ENCODE measurements around the gene NDUFB10.
"Not testable (repeated sequence)": the region's sequence is repeated elsewhere in the genome, so short reads cannot be mapped to it uniquely, and the experiment has no call there.

The NDUFB10 gene

DNA sequence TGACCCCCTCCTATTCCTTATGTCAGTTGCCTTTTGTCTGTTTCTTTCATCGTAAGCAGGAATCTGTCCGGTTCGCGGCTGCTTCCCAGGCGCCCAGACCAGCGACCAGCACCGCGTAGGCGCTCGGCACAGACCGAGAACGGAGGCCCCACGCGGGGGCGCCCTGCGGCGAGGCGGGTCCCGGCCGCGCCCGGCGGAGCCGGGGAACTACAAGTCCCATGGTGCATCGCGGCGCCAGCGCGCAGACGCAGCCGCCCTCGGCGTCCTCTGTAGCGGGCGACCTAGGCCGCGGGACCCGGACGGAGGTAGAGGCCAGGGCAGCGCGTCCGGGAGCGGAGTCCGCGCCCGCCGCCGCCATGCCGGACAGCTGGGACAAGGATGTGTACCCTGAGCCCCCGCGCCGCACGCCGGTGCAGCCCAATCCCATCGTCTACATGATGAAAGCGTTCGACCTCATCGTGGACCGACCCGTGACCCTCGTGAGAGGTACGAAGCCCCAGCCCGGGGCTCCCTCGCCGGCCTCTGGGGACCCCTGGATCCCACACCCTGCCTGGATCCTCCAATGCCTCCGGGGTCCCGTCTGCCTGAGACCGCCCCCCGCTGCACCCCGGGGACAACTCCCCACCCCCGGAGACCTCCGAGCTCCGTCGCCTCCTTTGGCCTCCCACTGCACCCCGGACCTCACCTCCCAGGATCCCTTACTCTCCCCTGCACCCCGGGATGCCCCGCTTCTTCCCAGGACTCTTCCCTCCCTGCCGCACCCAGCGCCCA, at the start of gene NDUFB10:
Gene NDUFB10, plus strand, starts transcription at position 270 of the 771 bp plus-strand sequence. Its CDS starts 87 bp downstream, at position 357.
- DNase-seq (ENCODE audit: low spot score): peak; percentile 75

DNA sequence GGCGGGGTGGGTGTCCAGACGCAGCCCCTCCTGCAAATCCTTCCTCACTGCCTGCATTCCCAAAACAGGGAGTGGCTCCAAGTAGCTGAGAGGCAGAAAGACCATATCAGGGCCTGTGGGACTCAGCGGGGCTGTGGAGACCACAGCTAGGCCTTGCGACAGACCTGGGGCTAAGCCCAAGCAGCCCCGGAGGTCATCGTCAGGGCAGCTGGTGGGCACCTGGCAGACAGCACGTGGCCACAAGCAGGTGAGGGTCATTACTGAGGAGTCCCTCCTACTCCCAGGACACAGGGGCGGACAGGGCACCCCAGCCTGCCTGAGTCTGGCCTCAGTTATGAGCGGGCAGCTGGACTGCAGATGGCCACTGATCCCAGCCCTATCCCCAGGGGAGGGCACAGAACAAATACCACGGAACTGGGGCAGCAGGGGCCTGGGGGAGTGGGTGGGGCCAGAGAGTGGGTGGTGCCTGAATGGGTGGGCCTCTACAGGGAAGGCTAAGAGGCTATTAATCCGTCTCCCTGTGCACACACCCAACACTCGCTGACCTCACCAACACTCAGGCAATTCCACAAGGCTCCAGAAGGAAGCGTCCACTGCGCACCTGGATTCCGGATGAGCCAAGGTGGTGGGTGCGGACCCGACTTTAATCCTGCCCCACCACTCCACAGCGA, 49.6 kb upstream of the NDUFB10 start:
- no peak for DNase-seq (ENCODE audit: low spot score)

DNA sequence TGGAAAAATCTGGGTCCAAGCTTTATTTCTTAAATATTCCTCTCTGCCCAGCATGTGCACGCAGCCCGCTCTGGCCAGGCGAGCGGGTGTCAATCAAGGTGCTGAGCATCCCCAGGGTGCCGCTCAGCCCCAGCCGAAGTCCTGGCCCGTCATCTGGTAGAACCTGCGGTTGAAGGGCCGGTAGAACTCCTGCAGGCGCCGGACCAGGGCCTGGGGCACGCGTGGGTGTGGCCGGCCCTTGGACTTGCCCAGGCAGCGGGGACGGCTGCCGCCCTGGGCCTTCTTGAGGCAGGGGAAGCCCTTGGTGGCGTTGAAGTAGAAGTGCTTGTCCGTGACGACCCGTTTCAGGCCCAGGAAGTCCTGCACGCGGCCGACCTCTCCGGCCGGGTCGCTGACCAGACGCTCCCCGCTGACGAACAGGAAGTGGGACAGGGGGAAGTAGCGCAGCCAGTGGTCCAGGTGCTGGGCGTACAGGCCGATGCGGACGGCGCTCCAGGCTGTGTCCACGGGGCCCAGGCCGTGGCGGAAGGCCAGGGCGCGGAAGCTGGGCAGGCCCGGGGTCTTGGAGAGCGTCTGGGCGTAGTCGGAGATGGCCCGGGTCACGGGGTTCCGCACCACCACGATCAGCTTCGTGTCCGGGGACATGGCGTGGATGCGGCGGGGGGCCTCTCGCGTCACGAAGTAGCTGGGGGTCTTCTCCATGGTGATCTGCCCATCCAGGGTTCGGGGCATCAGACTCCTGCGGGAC, 47.7 kb upstream of the NDUFB10 start:
- no peak for DNase-seq (ENCODE audit: low spot score)

DNA sequence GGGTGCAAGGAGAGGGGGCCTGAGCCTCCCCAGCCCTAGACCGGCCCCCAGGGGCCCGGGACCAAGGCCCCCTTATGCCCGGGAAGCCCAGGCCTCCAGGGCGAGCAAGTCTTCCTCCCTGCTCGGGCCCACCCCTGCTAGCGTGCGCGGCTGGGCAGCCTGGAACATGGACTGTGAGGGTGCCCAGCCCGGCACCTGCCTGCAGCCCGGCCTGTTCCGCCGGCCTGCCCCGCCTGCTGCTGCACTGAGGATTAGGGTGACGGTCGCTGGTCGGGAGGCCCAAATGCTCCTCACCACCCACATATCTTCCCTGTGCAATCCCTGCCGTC, 47.2 kb upstream of the NDUFB10 start:
- DNase-seq (ENCODE audit: low spot score): no peak

DNA sequence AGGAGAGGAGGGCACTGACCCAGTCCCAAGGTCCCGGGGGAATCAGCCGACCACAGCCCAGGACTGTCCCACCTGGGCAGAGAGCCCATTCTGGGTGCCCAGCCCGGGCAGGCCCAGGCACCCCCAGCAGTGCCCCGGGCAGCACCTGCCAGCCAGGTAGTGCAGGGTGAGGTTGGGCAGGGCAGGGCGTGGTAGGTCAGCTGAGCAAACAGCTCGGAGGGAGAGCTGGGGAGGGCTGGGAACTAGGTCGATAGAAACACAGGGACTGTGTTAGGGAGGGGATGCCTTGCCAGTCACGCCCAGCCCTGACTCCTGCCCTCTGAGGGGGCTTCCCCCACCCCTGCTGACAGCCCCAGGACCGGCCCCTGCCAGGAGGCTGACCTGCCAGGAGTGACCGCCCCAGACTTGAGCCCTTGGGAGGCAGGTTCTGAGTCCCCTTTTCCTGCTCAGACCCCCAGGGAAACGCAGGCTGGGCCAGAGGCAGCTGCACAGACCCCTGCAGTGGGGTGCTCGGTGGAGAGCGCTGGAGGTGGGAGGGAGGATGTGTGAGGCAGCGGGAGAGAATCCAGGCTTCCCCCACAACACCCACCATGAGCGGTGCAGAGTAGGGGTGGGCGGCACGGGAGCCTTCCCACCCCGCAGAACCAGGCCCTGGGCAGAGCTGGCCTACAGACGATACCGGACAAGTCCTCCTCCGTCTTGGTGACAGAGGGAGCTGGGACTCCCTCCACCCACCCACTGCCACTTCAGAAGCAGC, 45.8 kb upstream of the NDUFB10 start:
- no peak for DNase-seq (ENCODE audit: low spot score)

DNA sequence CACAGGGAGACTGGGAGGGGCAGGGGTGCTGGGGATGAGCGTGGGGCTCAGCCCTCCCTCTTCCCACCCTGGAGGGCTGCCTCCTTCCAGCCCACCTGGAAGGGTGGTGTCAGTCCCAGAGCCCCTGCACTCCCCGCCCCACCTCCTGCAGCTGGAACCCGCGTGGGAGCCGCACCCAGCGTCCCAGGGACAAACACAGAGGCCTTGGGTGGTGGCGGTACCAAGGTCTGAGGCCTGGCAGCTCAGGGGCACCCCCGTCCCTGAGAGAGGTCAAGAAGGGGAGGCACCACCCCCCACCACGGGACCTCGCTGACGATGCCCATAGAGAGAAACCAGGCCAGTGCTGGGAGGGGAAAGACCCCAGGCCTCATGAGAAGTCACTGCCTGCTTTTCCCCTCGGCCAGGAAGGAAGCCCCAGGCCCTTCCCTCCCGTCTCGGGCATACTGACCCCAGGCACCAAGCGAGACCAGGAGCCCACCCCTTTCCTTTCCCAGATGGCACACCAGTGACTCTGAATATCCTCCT, 45.2 kb upstream of the NDUFB10 start:
- no peak for DNase-seq (ENCODE audit: low spot score)

DNA sequence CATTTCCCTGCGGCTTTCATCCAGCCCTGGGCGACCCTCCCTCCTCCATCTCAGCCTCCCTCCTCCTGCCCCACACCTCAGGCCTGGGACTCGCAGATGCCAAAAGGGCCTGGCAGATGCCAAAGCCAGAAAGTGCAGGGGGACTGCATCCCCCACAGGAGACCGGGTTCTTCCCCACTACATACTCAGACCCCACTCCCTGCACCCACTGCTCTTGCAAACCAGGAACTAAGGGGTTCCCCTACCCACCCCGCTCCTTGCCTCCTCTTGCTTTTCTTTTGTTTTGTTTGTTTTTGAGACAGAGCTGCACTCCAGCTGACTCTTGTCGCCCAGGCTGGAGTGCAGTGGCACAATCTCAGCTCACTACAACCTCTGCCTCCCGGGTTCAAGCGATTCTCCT, 44.4 kb upstream of the NDUFB10 start:
- DNase-seq (ENCODE audit: low spot score): no peak

DNA sequence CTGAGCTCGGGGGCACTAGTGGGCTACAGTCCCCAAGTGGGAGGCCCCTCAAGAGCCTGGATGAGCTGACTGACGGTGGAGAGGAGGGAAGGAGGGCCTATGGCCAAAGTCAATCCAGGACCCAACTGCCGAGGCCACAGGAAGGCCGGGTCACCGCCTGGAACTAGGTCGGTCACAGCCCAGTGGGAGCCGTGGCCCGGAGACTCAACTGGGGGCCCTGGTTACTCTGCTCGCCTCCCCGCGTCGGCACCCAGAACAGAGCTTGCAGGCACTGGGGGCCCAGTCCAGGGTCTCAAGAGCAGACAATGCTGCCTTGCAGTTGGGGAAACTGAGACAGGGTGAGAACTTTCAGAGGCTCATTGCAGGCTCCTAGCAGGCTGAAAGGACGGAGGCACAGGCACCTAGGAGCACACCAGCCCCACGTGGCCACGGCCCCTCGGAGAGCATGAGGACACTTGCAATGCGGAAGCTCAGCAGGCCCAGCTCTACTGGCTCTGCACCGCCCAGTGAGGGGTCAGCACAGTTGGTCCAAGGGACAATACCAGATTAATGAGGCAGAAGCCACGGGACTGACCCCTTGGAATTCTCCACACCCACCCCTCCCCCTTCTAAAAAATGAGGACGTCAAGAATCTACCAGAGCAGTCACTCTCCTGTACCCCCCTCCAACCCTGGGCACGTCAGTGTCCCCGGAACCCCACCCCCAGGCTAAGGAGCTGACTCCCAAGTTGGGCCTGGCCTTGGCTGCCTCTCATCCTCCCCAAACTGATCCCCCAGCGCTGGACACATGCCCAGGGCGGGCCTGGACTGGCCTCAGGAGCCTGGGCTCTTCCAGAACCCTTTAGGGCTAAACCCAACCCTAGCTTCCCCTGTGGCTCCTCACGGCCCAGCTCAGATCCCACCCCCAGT, 43.4 kb upstream of the NDUFB10 start:
- no peak for DNase-seq (ENCODE audit: low spot score)

DNA sequence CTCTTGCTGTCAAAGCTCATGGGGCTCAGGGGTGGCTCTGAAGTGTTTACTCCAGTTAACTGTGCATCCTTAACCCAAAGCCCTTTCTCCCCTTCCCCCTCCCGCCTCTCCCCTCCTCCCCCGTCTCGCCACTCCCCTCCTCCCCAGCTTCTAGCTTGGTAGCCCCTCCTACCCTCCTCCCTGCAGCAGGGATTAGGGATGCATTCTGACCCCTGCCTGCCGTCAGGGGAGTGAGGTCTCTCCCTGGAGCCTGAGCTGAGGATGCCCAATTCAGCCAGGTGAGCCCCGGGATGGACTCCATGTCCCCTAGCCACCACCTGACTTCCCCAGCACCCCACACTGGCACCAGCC, 42.7 kb upstream of the NDUFB10 start:
- DNase-seq (ENCODE audit: low spot score): no peak

DNA sequence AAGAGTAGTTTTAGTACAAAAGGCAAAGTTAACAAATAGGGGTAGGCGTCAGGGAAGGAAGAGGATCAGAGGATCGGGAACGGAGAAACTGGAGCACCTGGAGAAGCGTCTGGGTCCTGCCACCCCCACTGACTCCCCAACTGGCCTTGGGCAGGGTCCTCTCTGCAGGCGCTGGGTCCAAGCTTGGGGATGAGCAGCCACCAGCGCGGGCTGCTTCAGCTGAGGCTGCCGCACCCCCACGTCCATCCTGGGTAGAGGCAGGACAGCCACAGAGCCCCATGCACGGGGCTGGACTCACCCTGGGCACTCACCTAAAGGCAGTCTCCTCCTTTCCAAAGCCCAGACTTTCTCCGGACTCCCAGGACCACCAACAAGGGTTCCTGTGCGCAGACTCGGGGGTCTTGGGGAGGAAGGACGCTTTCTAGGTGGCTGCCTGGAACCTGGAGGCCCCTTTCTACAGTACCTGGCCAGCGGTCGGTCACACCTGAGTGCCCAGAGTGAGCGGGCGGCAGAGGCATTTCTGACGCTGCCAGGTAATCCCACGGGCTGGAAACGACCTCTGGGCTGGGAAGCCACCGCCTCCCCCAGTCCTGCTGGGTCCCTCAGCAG, 42.2 kb upstream of the NDUFB10 start:
- no peak for DNase-seq (ENCODE audit: low spot score)

DNA sequence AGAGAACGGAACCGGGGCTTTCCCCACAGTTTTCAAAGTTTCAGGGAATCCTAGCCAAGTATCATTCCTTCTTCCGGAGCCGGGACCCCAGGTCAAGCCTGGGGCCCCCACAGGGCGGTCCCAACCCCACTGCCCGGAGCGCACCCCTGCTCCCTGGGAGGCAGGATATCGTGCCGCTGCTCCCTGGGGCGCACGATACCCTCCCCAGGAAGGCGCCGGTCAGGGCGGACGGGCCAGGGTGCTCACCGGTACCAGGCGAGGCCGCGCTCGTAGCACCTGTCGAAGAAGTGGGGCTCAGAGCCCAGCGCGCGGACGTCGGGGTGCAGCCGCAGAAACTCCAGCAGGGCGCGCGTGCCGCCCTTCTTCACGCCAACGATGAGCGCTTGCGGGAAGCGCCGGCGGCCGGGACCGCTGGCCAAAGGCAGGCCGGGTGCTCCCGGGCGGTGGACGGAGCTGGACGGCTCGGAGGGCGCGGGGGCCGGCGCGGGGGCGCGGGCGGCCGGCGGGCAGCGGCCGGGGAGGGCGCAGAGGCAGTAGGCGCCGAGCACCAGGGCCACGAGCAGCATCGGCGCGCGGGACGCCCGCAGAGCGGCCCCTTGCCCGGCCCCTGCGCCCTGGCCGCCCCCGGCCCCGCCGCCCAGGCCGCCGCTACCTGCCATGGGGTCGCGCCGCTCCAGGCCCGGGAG, 41.5 kb upstream of the NDUFB10 start:
- no peak for DNase-seq (ENCODE audit: low spot score)

DNA sequence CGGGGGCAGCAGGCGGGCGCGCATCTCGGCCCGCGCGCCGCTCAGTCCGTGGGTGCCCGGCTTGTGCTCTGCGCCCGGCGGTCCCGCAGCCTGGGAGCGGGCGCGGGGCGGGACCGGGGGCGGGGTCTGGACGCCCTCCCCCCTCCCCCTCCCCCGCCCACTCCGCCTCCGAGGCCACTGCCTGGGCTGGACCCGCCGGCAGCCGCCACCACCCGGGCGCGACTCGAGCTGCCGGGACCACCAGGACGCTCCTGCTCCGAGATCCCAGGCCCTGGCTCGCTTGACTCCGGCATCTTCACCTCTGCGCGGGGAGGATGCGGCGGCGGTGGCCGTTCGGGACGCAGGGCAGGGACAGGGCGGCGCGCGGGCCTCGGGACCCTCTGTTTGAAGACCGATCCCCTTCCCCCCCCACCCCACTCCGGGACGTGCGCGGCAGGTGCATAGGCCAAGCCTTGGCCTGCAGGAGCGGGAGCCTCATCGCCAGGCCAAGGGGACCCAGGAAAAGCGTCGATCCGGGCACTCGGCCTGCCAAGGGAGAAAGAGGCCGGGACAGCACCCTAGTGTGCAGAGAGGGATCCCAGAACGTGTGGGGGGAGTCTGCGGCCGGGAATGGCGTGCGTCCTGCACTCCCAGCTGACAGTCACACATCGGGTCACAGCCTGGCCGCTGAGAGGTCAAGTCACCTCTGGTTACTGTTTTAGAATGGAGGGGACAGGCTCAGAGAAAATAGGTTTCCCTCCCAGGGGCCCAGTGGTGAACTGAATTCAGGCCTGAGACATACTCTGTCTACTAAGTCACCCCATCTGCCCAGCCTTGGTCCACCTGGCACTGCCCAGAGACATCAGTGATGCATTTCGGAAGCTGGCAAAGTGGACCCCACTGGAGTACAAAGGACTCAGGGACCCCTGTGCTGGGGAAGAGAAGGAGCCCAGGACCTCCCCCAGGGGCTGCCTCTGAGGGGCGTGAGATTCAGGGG, 40.7 kb upstream of the NDUFB10 start, which contains the start of gene HS3ST6:
Gene HS3ST6, minus strand, starts transcription at position 65 of the 976 bp plus-strand sequence. CDS start 92 bp downstream, outside the sequence.
- DNase-seq (ENCODE audit: low spot score): no peak

DNA sequence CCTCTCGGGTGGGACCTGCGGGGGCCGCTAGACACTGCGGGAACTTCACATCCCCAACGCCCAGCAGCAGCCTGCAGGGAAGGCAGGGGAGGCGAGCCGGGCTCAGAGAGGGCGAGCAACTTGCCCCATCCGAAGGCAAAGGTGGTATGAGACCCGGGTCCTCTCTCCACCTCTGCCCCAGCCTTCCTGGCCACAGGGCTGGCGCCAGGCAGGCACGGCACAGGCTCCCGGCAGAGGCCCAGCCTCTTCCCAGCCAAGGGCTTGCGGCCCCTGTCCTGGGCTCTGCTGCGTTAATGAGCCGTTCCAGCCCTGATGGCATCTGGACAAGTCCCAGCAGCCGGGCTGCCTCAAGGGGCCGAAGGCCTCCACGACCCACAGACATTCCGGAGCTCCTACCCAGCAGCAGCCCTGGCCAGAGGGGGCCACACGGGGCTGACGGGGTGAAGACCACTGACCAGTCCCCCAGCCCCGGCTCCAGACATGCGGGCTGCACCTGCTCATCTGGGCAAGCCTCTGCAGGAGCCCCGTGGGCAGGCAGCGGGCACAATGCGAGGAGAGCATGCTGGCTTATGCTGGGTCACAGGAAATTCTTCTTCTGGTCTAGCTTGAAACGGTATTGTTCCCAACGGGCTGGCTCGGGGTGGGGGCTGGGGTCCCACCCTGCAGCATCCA, 39.9 kb upstream of the NDUFB10 start:
- no peak for DNase-seq (ENCODE audit: low spot score)

DNA sequence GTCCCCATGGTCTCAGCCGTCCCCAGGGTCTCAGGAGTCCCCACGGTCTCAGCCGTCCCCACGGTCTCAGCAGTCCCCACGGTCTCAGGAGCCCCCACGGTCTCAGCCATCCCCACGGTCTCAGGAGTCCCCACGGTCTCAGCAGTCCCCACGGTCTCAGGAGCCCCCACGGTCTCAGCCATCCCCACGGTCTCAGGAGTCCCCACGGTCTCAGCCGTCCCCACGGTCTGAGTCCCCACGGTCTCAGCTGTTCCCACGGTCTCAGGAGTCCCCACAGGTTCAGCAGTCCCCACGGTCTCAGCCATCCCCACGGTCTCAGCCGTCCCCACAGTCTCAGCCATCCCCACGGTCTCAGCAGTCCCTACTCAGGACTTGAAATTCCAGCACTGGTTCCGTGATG, 39.2 kb upstream of the NDUFB10 start:
- DNase-seq (ENCODE audit: low spot score): not testable (repeated sequence)

DNA sequence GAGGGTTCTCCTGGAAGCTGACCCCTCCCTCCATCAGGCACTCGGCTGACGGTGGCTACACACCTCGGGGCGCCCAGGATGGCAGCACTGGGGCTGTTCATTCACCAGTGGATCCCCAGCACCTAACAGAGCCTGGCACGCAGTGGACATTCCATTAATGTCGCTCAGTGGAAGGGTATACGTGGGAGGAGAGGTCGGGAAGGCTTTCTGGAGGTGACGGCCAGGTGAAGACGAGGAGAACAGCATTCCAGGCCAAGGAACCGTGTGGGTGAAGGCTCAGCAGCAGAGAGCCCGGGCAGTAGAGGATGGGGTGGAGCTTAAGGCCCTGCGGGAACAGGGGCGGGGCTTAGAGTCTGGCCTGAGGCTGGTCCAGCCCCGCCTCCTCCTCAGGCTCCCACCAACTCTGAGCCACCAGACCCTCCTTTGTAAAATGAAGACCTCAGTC, 38.6 kb upstream of the NDUFB10 start:
- DNase-seq (ENCODE audit: low spot score): no peak

DNA sequence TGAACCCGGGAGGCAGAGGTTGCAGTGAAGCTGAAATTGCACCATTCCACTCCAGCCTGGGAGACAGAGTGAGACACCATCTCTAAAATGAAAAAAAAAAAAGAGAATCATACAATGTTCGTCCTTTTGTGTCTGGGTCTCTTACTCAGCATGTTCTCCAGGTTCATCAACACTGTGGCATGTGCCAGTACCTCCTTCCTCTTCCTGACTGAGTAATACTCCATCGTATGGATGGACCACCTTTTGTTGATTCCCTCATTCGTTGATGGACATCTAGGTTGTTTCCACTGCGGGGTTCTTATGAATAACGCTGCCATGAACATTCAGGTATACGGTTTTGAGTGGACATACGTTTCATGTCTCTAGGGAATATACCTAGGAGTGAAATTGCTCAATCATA, 37.0 kb upstream of the NDUFB10 start:
- no peak for DNase-seq (ENCODE audit: low spot score)

DNA sequence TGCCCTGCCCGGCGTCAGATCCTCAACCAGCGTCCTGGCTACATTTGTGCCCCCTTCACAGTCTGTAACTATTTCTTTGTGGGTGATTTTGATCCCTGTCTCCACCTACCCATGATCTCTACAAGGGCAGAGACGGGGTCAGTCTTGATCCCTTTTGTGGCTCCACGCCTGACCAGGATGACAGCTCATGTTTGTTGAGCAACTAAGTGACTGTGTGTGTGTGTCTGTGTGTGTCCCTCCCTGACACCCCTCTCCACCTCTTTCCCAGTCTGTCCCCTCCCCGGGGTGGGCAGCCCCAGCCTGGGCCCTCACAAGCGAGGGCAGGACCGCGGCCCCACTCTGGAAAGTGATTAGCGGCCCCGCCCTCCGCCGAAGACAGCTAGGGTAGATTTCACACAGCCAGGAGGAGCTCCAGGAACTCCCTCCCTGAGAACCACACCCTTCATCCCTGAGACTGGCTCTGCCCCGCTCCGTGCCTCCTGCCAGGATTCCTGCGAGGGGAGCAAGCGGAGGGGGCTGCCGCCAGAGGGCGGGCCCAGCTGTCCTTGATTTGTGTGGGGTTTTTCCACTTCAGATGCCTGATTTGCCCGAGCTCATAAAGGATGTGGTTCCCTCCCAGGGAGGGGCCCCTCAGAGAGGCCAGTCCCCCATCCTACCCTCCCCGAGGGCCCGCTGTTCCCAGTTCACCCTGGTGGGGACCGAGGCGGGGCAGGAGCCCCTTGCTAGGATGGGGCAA, 35.9 kb upstream of the NDUFB10 start:
- DNase-seq (ENCODE audit: low spot score): no peak

All from COLO829 (cell line).